NB4 (cell line): ENCODE measurements around the gene ANGEL1.

Experiments used
- MYC ChIP-seq: IDR thresholded peaks from 2 replicates; pipeline ENCODE4 v1.6.1; 2011; ENCODE audit warnings: low read depth, low read length
- POLR2A ChIP-seq: IDR thresholded peaks from 2 replicates; pipeline ENCODE4 v1.6.1; 2011; ENCODE audit warnings: mild to moderate bottlenecking; ENCODE audit not compliant: insufficient read length; ENCODE audit errors: extremely low read depth
- TF ChIP-seq, protein P1 (sequence below): IDR thresholded peaks from one replicate; pipeline ENCODE4 v1.5.1; 2012; ENCODE audit warnings: low read depth, low read length

GRCh38 chr14:76780875-76781647, 31.6 kb downstream of the ANGEL1 start:
- TF ChIP-seq, protein P1, sequence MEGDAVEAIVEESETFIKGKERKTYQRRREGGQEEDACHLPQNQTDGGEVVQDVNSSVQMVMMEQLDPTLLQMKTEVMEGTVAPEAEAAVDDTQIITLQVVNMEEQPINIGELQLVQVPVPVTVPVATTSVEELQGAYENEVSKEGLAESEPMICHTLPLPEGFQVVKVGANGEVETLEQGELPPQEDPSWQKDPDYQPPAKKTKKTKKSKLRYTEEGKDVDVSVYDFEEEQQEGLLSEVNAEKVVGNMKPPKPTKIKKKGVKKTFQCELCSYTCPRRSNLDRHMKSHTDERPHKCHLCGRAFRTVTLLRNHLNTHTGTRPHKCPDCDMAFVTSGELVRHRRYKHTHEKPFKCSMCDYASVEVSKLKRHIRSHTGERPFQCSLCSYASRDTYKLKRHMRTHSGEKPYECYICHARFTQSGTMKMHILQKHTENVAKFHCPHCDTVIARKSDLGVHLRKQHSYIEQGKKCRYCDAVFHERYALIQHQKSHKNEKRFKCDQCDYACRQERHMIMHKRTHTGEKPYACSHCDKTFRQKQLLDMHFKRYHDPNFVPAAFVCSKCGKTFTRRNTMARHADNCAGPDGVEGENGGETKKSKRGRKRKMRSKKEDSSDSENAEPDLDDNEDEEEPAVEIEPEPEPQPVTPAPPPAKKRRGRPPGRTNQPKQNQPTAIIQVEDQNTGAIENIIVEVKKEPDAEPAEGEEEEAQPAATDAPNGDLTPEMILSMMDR, result no peak
- TF ChIP-seq POLR2A (no peak), MYC (no peak)
